ENCODE measurements around the gene CLPTM1L. TPM values are rescaled to one million over a fixed set of nuclear protein-coding genes. Genes with fewer than 3 reads are reported as not detected.

CLPTM1L gene
- polyA plus RNA-seq, 1 experiment: 85.5 TPM

- Histone ChIP-seq H3K4me3 (ENCODE audit: low read depth, low read length) (no peak overlapping the region), H3K27me3 (ENCODE audit: control insufficient read depth, insufficient read depth, low read length) (no peaks in the 10 kb centered on the region), H3K9me3 (ENCODE audit: control insufficient read depth, insufficient read depth, low read length) (no peaks in the 10 kb centered on the region; the same call in 1 of the 2 replicates), H3K27ac (ENCODE audit: low read depth, low read length) (no peak overlapping the region)
- ChIA-PET POLR2A (no interaction called here), CTCF (no interaction called here)
- no peak for TF ChIP-seq CTCF (IDR thresholded peaks at IDR 0.05; ENCODE audit: low read depth, low read length)
- no peak for DNase-seq (ENCODE audit: low read depth, low spot score)
Observed at GRCh38 chr5:1338506-1339070, 6.3 kb downstream of the CLPTM1L start.

GRCh38 chr5:1338196-1338490 is 6.8 kb downstream of the CLPTM1L start:
- no peak for DNase-seq (ENCODE audit: low read depth, low spot score)
- CTCF ChIA-PET: no interaction called here
- Histone ChIP-seq H3K27ac (ENCODE audit: low read depth, low read length) (no peak overlapping the region), H3K4me3 (ENCODE audit: low read depth, low read length) (no peak overlapping the region), H3K27me3 (ENCODE audit: control insufficient read depth, insufficient read depth, low read length) (no peaks in the 10 kb centered on the region), H3K9me3 (ENCODE audit: control insufficient read depth, insufficient read depth, low read length) (no peaks in the 10 kb centered on the region; the same call in 1 of the 2 replicates)
- TF ChIP-seq CTCF (IDR thresholded peaks at IDR 0.05; ENCODE audit: low read depth, low read length): no peak
- POLR2A ChIA-PET: no interaction called here

- no peak overlapping the region for H3K27ac ChIP-seq (ENCODE audit: low read depth, low read length)
- ChIA-PET CTCF (no interaction called here), POLR2A (no interaction called here)
- H3K4me3 ChIP-seq (ENCODE audit: low read depth, low read length): no peak overlapping the region
- H3K9me3 ChIP-seq (ENCODE audit: control insufficient read depth, insufficient read depth, low read length): no peaks in the 10 kb centered on the region; the same call in 1 of the 2 replicates
- H3K27me3 ChIP-seq (ENCODE audit: control insufficient read depth, insufficient read depth, low read length): no peaks in the 10 kb centered on the region
- no peak for TF ChIP-seq CTCF (IDR thresholded peaks at IDR 0.05; ENCODE audit: low read depth, low read length)
- no peak for DNase-seq (ENCODE audit: low read depth, low spot score)
Observed at GRCh38 chr5:1337489-1338195, 7.3 kb downstream of the CLPTM1L start.

- Histone ChIP-seq H3K9me3 (ENCODE audit: control insufficient read depth, insufficient read depth, low read length) (no peaks in the 10 kb centered on the region; the same call in 1 of the 2 replicates), H3K4me3 (ENCODE audit: low read depth, low read length) (no peak overlapping the region), H3K27ac (ENCODE audit: low read depth, low read length) (no peak overlapping the region), H3K27me3 (ENCODE audit: control insufficient read depth, insufficient read depth, low read length) (no peaks in the 10 kb centered on the region)
- POLR2A ChIA-PET: no interaction called here
- CTCF ChIA-PET: no interaction called here
- no peak for DNase-seq (ENCODE audit: low read depth, low spot score)
- no peak for TF ChIP-seq CTCF (IDR thresholded peaks at IDR 0.05; ENCODE audit: low read depth, low read length)
Observed at GRCh38 chr5:1336749-1337488, 8.0 kb downstream of the CLPTM1L start.

- no peak overlapping the region for H3K4me3 ChIP-seq (ENCODE audit: low read depth, low read length)
- ChIA-PET POLR2A (no interaction called here), CTCF (no interaction called here)
- no peak overlapping the region for H3K27ac ChIP-seq (ENCODE audit: low read depth, low read length)
- TF ChIP-seq CTCF (IDR thresholded peaks at IDR 0.05; ENCODE audit: low read depth, low read length): no peak
- no peaks in the 10 kb centered on the region; the same call in 1 of the 2 replicates for H3K9me3 ChIP-seq (ENCODE audit: control insufficient read depth, insufficient read depth, low read length)
- no peak for DNase-seq (ENCODE audit: low read depth, low spot score)
- H3K27me3 ChIP-seq (ENCODE audit: control insufficient read depth, insufficient read depth, low read length): no peaks in the 10 kb centered on the region
Observed at GRCh38 chr5:1336106-1336561, 8.8 kb downstream of the CLPTM1L start.

All from AG04450 (cell line).